ENCODE measurements around the gene NME1. TPM values are rescaled to one million over a fixed set of nuclear protein-coding genes. Genes with fewer than 3 reads are reported as not detected.

Gene NME1
- total RNA-seq, 2 experiments from 2014 or later = 11.0 to 15.6 TPM

DNA sequence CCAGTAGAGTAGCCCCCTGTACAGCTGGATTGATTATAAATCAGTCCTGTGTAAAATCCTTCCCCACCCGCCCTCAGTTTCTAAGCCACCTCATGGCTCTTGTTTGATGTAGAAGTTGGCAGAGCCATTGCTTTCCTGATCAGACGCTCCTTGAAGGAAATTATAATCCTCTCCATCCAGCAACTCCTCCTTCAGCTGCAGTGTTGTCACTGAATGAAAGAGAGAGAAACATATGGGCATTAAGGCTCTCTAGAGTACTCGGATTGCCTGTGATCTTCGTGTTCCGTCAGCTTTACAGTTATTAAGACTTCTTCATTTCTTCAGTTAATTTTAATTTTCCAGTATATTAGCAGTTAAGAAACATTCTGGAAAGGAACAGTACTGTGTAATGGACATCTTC lies 27.1 kb downstream of the NME1 start:
- Histone ChIP-seq H3K27ac (ENCODE audit: low read depth in 1 of 2, low read length in 2 of 2) (no peak overlapping the region), H3K36me3 (ENCODE audit: insufficient read depth, low read length) (peaks cover 30% of the 10 kb centered on the region), H3K27me3 (ENCODE audit: control insufficient read depth in 1 of 2, insufficient read depth in 2 of 2, low read length in 2 of 2) (no peaks in the 10 kb centered on the region), H3K4me3 (ENCODE audit: low read length) (no peak overlapping the region), H3K4me1 (ENCODE audit: insufficient read depth, low read length) (no peaks in the 10 kb centered on the region), H3K9me3 (ENCODE audit: control insufficient read depth in 1 of 2, insufficient read depth in 1 of 2, low read length in 2 of 2) (no peaks in the 10 kb centered on the region)
- ATAC-seq (ENCODE audit: poor library complexity) (no peak), DNase-seq (no peak)
- POLR2A ChIA-PET = no interaction called here
- TF ChIP-seq, protein P1, sequence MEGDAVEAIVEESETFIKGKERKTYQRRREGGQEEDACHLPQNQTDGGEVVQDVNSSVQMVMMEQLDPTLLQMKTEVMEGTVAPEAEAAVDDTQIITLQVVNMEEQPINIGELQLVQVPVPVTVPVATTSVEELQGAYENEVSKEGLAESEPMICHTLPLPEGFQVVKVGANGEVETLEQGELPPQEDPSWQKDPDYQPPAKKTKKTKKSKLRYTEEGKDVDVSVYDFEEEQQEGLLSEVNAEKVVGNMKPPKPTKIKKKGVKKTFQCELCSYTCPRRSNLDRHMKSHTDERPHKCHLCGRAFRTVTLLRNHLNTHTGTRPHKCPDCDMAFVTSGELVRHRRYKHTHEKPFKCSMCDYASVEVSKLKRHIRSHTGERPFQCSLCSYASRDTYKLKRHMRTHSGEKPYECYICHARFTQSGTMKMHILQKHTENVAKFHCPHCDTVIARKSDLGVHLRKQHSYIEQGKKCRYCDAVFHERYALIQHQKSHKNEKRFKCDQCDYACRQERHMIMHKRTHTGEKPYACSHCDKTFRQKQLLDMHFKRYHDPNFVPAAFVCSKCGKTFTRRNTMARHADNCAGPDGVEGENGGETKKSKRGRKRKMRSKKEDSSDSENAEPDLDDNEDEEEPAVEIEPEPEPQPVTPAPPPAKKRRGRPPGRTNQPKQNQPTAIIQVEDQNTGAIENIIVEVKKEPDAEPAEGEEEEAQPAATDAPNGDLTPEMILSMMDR (IDR thresholded peaks at IDR 0.05) = no peak
- intact Hi-C loops (cut with DNase I, micrococcal nuclease) = no loop called here
- CTCF ChIA-PET = no interaction called here
- Mint-ChIP-seq H3K9me3 (no peaks in the 10 kb centered on the region), H3K4me3 (no peak overlapping the region), H3K27ac (no peak overlapping the region), H3K27me3 (no peaks in the 10 kb centered on the region), H3K4me1 (ENCODE audit: low read depth) (no peaks in the 10 kb centered on the region), H3K36me3 (ENCODE audit: low read depth) (peaks cover 46% of the 10 kb centered on the region)

DNA sequence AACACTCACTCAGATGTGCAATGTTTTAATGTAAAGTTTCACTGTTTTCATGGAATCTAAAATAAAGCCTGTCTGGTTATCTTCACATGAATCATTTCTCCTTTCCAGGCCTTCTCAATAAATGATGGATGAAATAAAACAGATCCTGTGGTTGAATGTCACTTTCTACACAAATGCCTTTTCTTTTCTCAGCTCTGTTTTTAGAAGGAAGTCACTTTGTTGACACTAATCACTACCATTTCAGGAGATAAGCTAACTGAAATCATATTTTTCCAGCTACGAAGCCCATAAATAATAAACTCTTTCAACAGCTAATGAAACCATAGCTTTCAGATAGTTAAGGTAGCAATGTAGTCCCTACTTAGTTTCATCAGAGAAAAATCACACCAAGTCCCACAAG lies 30.8 kb downstream of the NME1 start:
- H3K4me1 ChIP-seq (ENCODE audit: insufficient read depth, low read length) = no peaks in the 10 kb centered on the region
- Mint-ChIP-seq H3K27me3 (no peaks in the 10 kb centered on the region), H3K36me3 (ENCODE audit: low read depth) (peaks cover 65% of the 10 kb centered on the region), H3K4me1 (ENCODE audit: low read depth) (no peaks in the 10 kb centered on the region), H3K9me3 (no peaks in the 10 kb centered on the region), H3K27ac (no peak overlapping the region), H3K4me3 (no peak overlapping the region)
- H3K9me3 ChIP-seq (ENCODE audit: control insufficient read depth in 1 of 2, insufficient read depth in 1 of 2, low read length in 2 of 2) = no peaks in the 10 kb centered on the region
- ChIA-PET CTCF (no interaction called here), POLR2A (no interaction called here)
- DNase-seq (no peak), ATAC-seq (ENCODE audit: poor library complexity) (no peak)
- no peak overlapping the region for H3K4me3 ChIP-seq (ENCODE audit: low read length)
- H3K27ac ChIP-seq (ENCODE audit: low read depth in 1 of 2, low read length in 2 of 2) = no peak overlapping the region
- intact Hi-C loops (cut with DNase I, micrococcal nuclease) = no loop called here
- no peaks in the 10 kb centered on the region for H3K27me3 ChIP-seq (ENCODE audit: control insufficient read depth in 1 of 2, insufficient read depth in 2 of 2, low read length in 2 of 2)
- peaks cover 43% of the 10 kb centered on the region for H3K36me3 ChIP-seq (ENCODE audit: insufficient read depth, low read length)
- TF ChIP-seq, protein P1 (IDR thresholded peaks at IDR 0.05) = no peak

DNA sequence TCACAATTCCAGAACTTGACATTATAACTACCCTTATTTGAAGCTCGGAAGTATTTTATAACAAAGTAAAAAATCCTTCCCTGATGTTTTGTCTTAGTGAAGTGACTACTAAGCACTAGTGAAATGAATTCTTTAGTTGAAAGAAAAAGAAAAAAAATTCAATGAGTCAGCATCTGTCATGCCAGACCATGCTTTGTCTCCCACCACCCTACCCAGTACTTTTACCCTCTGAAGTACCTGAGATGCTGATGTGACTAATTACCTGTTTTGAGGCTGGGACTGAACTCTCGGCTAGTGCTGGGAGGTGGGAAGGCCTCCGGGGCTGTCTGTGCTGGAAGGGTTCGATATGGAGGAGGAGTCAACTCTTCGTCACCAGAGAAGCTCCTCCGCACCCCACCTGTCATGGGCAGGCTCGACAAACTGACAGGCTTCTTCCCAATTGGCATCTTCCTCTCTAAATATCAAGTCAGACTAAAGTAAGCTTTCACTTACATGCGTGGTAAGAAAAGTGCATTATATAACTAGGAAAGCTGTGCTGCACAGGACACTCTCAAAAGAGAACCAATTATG lies 32.5 kb downstream of the NME1 start:
- TF ChIP-seq, protein P1 (IDR thresholded peaks at IDR 0.05) = no peak
- Histone ChIP-seq H3K4me1 (ENCODE audit: insufficient read depth, low read length) (no peaks in the 10 kb centered on the region), H3K4me3 (ENCODE audit: low read length) (no peak overlapping the region), H3K36me3 (ENCODE audit: insufficient read depth, low read length) (peaks cover 52% of the 10 kb centered on the region), H3K27me3 (ENCODE audit: control insufficient read depth in 1 of 2, insufficient read depth in 2 of 2, low read length in 2 of 2) (no peaks in the 10 kb centered on the region), H3K27ac (ENCODE audit: low read depth in 1 of 2, low read length in 2 of 2) (no peak overlapping the region), H3K9me3 (ENCODE audit: control insufficient read depth in 1 of 2, insufficient read depth in 1 of 2, low read length in 2 of 2) (no peaks in the 10 kb centered on the region)
- ChIA-PET POLR2A (no interaction called here), CTCF (no interaction called here)
- no peak overlapping the region for H3K4me3 Mint-ChIP-seq
- intact Hi-C loops (cut with DNase I, micrococcal nuclease) = no loop called here
- peak overlapping the region; percentile 30 for H3K27ac Mint-ChIP-seq
- peaks cover 68% of the 10 kb centered on the region for H3K36me3 Mint-ChIP-seq (ENCODE audit: low read depth)
- H3K27me3 Mint-ChIP-seq = no peaks in the 10 kb centered on the region
- no peaks in the 10 kb centered on the region for H3K4me1 Mint-ChIP-seq (ENCODE audit: low read depth)
- no peak for ATAC-seq (ENCODE audit: poor library complexity)
- no peaks in the 10 kb centered on the region for H3K9me3 Mint-ChIP-seq
- no peak for DNase-seq
